ENCODE results near the gene SPESP1. TPM values are rescaled to one million over a fixed set of nuclear protein-coding genes. Genes with fewer than 3 reads are reported as not detected.
A peak's percentile ranks its signal among the peaks of the same experiment; 100 is the strongest.
"Not testable (repeated sequence)": the region's sequence is repeated elsewhere in the genome, so short reads cannot be mapped to it uniquely, and the experiment has no call there.

Gene SPESP1
- total and polyA plus RNA-seq, 5 experiments from 2014 or later: 0.36 to 0.94 (median 0.69) TPM

GRCh38 chr15:68921926-68922325, 8.4 kb upstream of the SPESP1 start:
- ATAC-seq (no peak), DNase-seq (no peak)
- POLR2A ChIA-PET: no interaction called here
- Mint-ChIP-seq H3K36me3 (no peaks in the 10 kb centered on the region), H3K9me3 (no peaks in the 10 kb centered on the region), H3K27ac (no peak overlapping the region), H3K4me1 (no peaks in the 10 kb centered on the region), H3K4me3 (no peak overlapping the region), H3K27me3 (peaks cover 11 to 19% (median 14%) of the 10 kb centered on the region in 5 donors)

- ATAC-seq (peak; percentile 47 to 71), DNase-seq (peak; percentile 19 to 78 (median 48))
- Mint-ChIP-seq H3K4me3 (no peak overlapping the region), H3K36me3 (no peaks in the 10 kb centered on the region), H3K9me3 (no peaks in the 10 kb centered on the region), H3K27ac (no peak overlapping the region), H3K27me3 (peaks cover 9 to 24% (median 18%) of the 10 kb centered on the region in 5 donors), H3K4me1 (peaks cover 0 to under 1% (median 0%) of the 10 kb centered on the region in 4 donors)
- POLR2A ChIA-PET: no interaction called here
Measured at GRCh38 chr15:68924866-68925560, 5.3 kb upstream of the SPESP1 start.

- H3K4me3 Mint-ChIP-seq: no peak overlapping the region
- H3K4me1 Mint-ChIP-seq: peaks cover 0 to 2% (median 0%) of the 10 kb centered on the region in 4 donors
- ATAC-seq (no peak), DNase-seq (no peak)
- POLR2A ChIA-PET: no interaction called here
- H3K27ac Mint-ChIP-seq: no peak overlapping the region
- peaks cover 3 to 15% (median 9%) of the 10 kb centered on the region in 5 donors for H3K27me3 Mint-ChIP-seq
- no peaks in the 10 kb centered on the region for H3K36me3 Mint-ChIP-seq
- no peaks in the 10 kb centered on the region for H3K9me3 Mint-ChIP-seq
Measured at GRCh38 chr15:68933001-68933400, 2.7 kb downstream of the SPESP1 start.

- Mint-ChIP-seq H3K36me3 (no peaks in the 10 kb centered on the region), H3K4me1 (peaks cover 0 to 2% (median 0%) of the 10 kb centered on the region in 4 donors), H3K4me3 (no peak overlapping the region), H3K9me3 (no peaks in the 10 kb centered on the region), H3K27ac (no peak overlapping the region), H3K27me3 (peaks cover 3 to 13% (median 10%) of the 10 kb centered on the region in 5 donors)
- DNase-seq (no peak), ATAC-seq (no peak)
- POLR2A ChIA-PET: no interaction called here
Measured at GRCh38 chr15:68934341-68934740, 4.0 kb downstream of the SPESP1 start.

GRCh38 chr15:68935400-68935937, 5.1 kb downstream of the SPESP1 start:
- Mint-ChIP-seq H3K4me1 (no peaks in the 10 kb centered on the region), H3K27me3 (peaks cover under 1 to 16% (median 7%) of the 10 kb centered on the region in 5 donors), H3K27ac (no peak overlapping the region), H3K9me3 (no peaks in the 10 kb centered on the region), H3K4me3 (no peak overlapping the region), H3K36me3 (no peaks in the 10 kb centered on the region)
- no peak for DNase-seq
- POLR2A ChIA-PET: no interaction called here
- no peak for ATAC-seq

GRCh38 chr15:68939501-68939900, 9.2 kb downstream of the SPESP1 start:
- no peak for DNase-seq
- no peak overlapping the region for H3K27ac Mint-ChIP-seq
- no peaks in the 10 kb centered on the region for H3K36me3 Mint-ChIP-seq
- H3K9me3 Mint-ChIP-seq: peaks cover 0 to 5% (median 0%) of the 10 kb centered on the region in 9 donors
- no peaks in the 10 kb centered on the region for H3K4me1 Mint-ChIP-seq
- POLR2A ChIA-PET: no interaction called here
- peaks cover 9 to 32% (median 14%) of the 10 kb centered on the region in 5 donors for H3K27me3 Mint-ChIP-seq
- ATAC-seq: no peak
- no peak overlapping the region for H3K4me3 Mint-ChIP-seq

- Mint-ChIP-seq H3K4me1 (no peaks in the 10 kb centered on the region), H3K27ac (no peak overlapping the region), H3K9me3 (peaks cover 0 to 22% (median 12%) of the 10 kb centered on the region in 9 donors), H3K27me3 (peaks cover 0 to 19% (median 5%) of the 10 kb centered on the region in 5 donors), H3K4me3 (no peak overlapping the region), H3K36me3 (no peaks in the 10 kb centered on the region)
- ATAC-seq: no peak
- POLR2A ChIA-PET: no interaction called here
- DNase-seq: no peak
Measured at GRCh38 chr15:68951813-68952212, 21.5 kb downstream of the SPESP1 start.

- POLR2A ChIA-PET: no interaction called here
- no peaks in the 10 kb centered on the region for H3K4me1 Mint-ChIP-seq
- peaks cover 7 to 65% (median 30%) of the 10 kb centered on the region in 5 donors for H3K27me3 Mint-ChIP-seq
Measured at GRCh38 chr15:68957696-68958095, 27.4 kb downstream of the SPESP1 start.

GRCh38 chr15:68958597-68958996, 28.3 kb downstream of the SPESP1 start:
- DNase-seq (no peak), ATAC-seq (no peak)
- H3K27me3 Mint-ChIP-seq: peaks cover 10 to 74% (median 32%) of the 10 kb centered on the region in 5 donors
- H3K36me3 Mint-ChIP-seq: peaks cover 0 to 5% (median 0%) of the 10 kb centered on the region in 3 donors
- no peak overlapping the region for H3K4me3 Mint-ChIP-seq
- H3K4me1 Mint-ChIP-seq: no peaks in the 10 kb centered on the region
- peaks cover 0 to 16% (median 8%) of the 10 kb centered on the region in 9 donors for H3K9me3 Mint-ChIP-seq
- POLR2A ChIA-PET: no interaction called here
- no peak overlapping the region for H3K27ac Mint-ChIP-seq

More at GRCh38 chr15:68957696-68958095, 27.4 kb downstream of the SPESP1 start:
- no peak for ATAC-seq
- Mint-ChIP-seq H3K4me3 (no peak overlapping the region), H3K9me3 (peaks cover 0 to 13% (median 8%) of the 10 kb centered on the region in 9 donors), H3K27ac (no peak overlapping the region), H3K36me3 (peaks cover 0 to 5% (median 0%) of the 10 kb centered on the region in 3 donors)
- DNase-seq: no peak

GRCh38 chr15:68962465-68962864, 32.1 kb downstream of the SPESP1 start:
- POLR2A ChIA-PET: no interaction called here
- H3K27ac Mint-ChIP-seq: no peak overlapping the region
- peaks cover 22 to 68% (median 33%) of the 10 kb centered on the region in 5 donors for H3K27me3 Mint-ChIP-seq
- H3K9me3 Mint-ChIP-seq: peaks cover 0 to 20% (median 0%) of the 10 kb centered on the region in 9 donors
- H3K4me3 Mint-ChIP-seq: no peak overlapping the region
- ATAC-seq (no peak), DNase-seq (no peak)
- H3K36me3 Mint-ChIP-seq: peaks cover 0 to 17% (median 2%) of the 10 kb centered on the region in 3 donors
- H3K4me1 Mint-ChIP-seq: no peaks in the 10 kb centered on the region

- H3K4me1 Mint-ChIP-seq, DNase-seq, ATAC-seq, H3K4me3 Mint-ChIP-seq, H3K27ac Mint-ChIP-seq, POLR2A ChIA-PET: not testable (repeated sequence)
- peaks cover 0 to 28% (median 7%) of the 10 kb centered on the region in 3 donors for H3K36me3 Mint-ChIP-seq
- H3K9me3 Mint-ChIP-seq: peaks cover 2 to 27% (median 10%) of the 10 kb centered on the region in 9 donors
- peaks cover 20 to 55% (median 32%) of the 10 kb centered on the region in 5 donors for H3K27me3 Mint-ChIP-seq
Measured at GRCh38 chr15:68963719-68964118, 33.4 kb downstream of the SPESP1 start.

- POLR2A ChIA-PET: no interaction called here
- Mint-ChIP-seq H3K27ac (no peak overlapping the region), H3K4me1 (no peaks in the 10 kb centered on the region), H3K9me3 (peaks cover 9 to 43% (median 24%) of the 10 kb centered on the region in 9 donors), H3K36me3 (peaks cover 0 to 37% (median 9%) of the 10 kb centered on the region in 3 donors), H3K27me3 (peaks cover 23 to 38% (median 32%) of the 10 kb centered on the region in 5 donors), H3K4me3 (no peak overlapping the region)
- ATAC-seq (no peak), DNase-seq (no peak)
Measured at GRCh38 chr15:68966996-68967395, 36.7 kb downstream of the SPESP1 start.

- POLR2A ChIA-PET: no interaction called here
- peaks cover 9 to 43% (median 24%) of the 10 kb centered on the region in 9 donors for H3K9me3 Mint-ChIP-seq
- no peak overlapping the region for H3K4me3 Mint-ChIP-seq
- DNase-seq: no peak
- peaks cover 23 to 38% (median 28%) of the 10 kb centered on the region in 5 donors for H3K27me3 Mint-ChIP-seq
- no peak for ATAC-seq
- H3K4me1 Mint-ChIP-seq: no peaks in the 10 kb centered on the region
- no peak overlapping the region for H3K27ac Mint-ChIP-seq
- peaks cover 0 to 37% (median 9%) of the 10 kb centered on the region in 3 donors for H3K36me3 Mint-ChIP-seq
Measured at GRCh38 chr15:68967948-68968347, 37.6 kb downstream of the SPESP1 start.

Data from naive thymus-derived CD8-positive, alpha-beta T cell (primary cell).